ENCODE data around the gene FAIM.

Gene FAIM

DNA sequence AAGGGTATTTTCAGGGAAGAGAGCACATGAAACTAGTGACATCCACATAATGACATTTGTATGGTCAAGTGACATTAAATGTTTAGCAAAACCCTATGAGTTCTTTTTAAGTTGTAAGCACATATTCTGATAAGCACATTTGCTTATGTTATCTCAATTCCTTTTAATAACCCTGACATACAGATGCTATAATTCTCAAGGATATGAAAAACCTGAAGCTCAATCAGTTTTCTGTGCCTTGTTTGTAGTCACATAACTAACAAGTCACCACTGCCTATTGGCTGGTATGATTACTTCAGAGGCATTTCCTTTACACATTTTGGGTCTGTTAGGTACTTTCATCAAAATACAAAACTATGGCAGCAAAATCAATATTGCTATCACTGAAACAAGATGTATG, 74.1 kb downstream of the FAIM start:
- Mint-ChIP-seq H3K36me3 (peaks cover 15% of the 10 kb centered on the region), H3K27me3 (no peaks in the 10 kb centered on the region), H3K4me3 (no peak overlapping the region), H3K9me3 (no peaks in the 10 kb centered on the region), H3K4me1 (peaks cover 11% of the 10 kb centered on the region), H3K27ac (no peak overlapping the region)

Measured in activated naive CD4-positive, alpha-beta T cell treated with anti-CD3 and anti-CD28 coated beads, Interleukin-2, amount 50 U/mL, for 24 hours (primary cell).